ENCODE results near the gene DUSP22. TPM values are rescaled to one million over a fixed set of nuclear protein-coding genes. Genes with fewer than 3 reads are reported as not detected.

The DUSP22 gene
- total RNA-seq, 1 donor from 2014 or later = 25.3 TPM

GRCh38 chr6:337805-338368, 45.6 kb downstream of the DUSP22 start:
- no peak for DNase-seq (ENCODE audit: low read depth, low spot score)

DNA sequence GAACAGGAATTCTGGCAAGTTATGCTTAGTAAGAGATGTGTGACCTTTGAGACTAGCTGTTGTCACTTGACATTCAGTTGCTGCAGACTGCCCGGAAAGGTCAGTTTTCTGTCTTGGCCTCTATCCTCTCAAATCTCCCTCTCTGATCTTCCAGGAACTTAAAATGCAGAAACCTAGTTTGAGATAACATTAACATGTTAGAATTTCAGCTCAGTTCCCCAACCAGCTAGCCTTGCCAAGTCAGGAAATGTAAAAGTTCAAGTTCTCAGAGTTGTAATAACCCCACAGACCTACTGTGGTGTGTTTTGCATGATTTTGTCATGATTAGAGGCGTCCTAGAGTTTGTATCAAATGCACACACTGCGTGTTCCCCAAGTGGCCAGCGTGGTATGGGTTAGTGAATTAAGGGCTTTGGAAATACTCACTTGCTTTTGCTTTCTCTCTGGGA, 46.6 kb downstream of the DUSP22 start:
- DNase-seq (ENCODE audit: low read depth, low spot score) = no peak

- no peak for DNase-seq (ENCODE audit: low read depth, low spot score)
Measured at GRCh38 chr6:339480-339879, 47.2 kb downstream of the DUSP22 start.

DNA sequence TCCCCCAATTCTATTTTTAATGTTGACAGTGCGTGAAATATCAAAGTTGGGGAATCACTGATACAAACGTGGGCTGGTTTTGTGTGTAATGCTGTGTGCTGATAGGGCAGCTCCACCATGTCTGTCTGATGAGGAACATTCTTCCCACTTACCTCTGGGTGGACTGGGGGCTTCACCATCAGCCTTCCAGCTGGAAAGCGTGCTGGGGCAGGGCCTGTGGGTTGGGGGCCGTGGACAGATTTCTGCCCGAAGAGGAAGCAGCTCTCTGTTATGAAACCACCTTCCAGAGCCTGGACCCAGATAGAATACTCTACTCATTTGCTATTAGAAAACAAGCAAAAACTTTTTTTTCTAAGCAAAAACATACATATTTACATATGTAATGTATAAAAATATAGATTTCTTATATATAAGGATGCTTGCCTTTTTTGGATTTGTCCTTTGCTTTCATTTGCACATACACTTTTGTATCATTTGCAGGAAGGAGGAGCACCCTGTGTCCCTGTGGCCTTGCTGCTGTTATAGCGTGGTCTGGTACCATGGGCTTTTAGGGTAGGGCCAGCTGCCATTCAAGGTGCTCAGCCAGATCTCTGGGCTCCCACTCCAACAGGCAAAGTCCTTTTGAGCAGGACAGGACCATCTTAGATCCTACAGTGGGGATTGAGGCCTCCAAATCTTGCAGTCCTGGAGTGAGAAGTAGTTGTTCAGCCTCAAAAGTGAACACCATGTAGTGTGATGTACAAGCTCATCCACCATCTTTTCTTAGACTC, 48.1 kb downstream of the DUSP22 start:
- DNase-seq (ENCODE audit: low read depth, low spot score) = no peak

GRCh38 chr6:340991-341827, 48.9 kb downstream of the DUSP22 start:
- no peak for DNase-seq (ENCODE audit: low read depth, low spot score)

- DNase-seq (ENCODE audit: low read depth, low spot score) = no peak
Measured at GRCh38 chr6:341914-342831, 49.9 kb downstream of the DUSP22 start.

DNA sequence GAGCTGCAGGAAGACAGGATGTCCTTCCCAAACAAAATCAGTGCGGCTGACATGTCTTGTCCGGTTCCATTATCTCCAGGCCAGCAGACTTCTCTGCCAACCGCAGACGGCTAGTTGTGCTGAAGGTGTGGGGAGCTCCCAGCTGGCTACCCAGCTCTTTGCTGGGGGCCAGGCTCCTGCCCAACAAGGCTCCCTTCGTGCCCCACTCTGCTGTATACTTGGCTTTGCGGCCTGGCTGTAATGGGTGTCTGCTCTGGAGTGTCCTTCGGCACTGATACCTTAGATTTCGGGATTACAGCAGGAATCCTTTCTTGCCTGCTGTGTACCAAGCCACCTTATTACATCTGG, 50.5 kb downstream of the DUSP22 start:
- no peak for DNase-seq (ENCODE audit: low read depth, low spot score)

DNA sequence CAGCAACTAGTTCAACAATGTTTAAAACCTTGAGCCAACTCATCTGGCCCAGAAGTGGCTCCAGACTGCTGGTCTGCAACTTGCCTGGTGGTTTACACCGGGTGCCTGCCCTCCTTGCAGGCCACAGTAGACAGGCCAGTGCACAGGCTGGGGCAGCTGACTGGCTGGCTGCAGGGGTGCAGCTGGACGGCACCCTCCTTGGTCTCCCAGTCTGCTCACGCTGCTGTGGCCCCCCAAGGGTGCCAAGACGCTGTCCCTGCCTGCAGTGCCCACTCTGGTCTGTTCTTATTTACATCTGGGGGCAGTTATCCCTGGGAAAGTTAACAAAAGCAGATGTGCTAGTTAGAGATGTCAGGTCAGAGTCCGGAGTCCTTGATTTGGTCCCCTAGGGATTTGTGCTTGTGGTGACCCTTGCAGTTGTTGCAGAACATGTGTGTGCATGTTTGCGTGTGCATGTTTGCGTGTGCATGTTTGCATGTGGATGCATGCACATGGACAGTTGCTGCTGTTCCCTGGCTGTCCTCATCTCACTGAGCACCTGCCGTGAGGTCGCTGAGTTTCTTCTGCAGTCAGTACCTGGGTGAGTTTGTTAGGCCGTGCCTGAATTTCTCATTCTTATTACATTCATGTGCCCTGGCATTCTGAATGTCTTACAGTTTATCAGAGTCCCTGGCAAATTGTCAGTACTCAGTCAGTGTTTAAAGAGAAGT, 51.1 kb downstream of the DUSP22 start:
- DNase-seq (ENCODE audit: low read depth, low spot score) = no peak

GRCh38 chr6:343960-344815, 51.9 kb downstream of the DUSP22 start:
- DNase-seq (ENCODE audit: low read depth, low spot score) = no peak

DNA sequence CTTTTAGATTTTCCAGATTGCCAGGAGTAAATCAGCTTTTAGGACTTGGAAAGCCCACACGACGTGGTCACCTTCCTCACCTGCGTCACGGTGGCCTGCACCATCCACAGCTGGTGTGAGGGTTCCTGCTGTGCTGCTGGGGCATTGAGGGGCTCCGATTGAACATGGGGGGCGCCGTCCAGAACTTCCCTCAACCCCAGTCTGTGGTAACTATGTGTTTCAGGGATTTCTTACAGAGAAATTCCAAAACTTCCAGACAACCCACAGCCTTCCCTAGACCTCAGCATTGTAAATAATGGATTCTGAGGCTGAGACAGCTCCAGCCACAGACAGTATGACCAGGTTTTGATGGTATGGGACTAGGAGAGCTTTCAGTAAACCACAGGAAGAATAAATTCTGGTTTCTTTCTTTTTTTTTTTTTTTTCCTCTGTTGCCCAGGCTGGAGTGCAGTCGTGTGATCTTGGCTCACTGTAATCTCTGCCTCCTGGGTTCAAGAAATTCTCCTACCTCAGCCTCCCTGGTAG, 52.6 kb downstream of the DUSP22 start:
- no peak for DNase-seq (ENCODE audit: low read depth, low spot score)

GRCh38 chr6:345747-346385, 53.6 kb downstream of the DUSP22 start:
- no peak for DNase-seq (ENCODE audit: low read depth, low spot score)

- DNase-seq (ENCODE audit: low read depth, low spot score) = no peak
Measured at GRCh38 chr6:346386-347030, 54.2 kb downstream of the DUSP22 start.

DNA sequence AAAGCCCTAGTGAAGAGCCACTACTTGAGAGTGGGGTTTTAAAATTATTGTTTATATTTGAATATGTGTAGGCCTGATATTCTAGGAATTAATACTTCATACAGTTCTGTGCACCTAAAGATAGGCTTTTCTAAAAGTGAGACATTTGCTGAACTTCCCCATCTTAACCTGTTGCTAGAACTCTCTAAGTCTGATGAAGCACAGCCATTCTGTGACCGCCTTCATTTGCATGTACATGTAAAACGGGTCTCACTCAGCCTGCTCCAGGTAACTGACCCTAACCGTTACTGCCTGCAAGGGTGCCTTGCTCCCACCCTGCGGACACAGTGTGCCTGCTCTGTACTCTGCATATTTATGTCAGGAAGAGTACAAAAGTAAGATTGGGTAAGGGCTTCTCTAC, 54.9 kb downstream of the DUSP22 start:
- no peak for DNase-seq (ENCODE audit: low read depth, low spot score)

GRCh38 chr6:347951-348859, 55.9 kb downstream of the DUSP22 start:
- no peak for DNase-seq (ENCODE audit: low read depth, low spot score)

GRCh38 chr6:348860-349396, 56.6 kb downstream of the DUSP22 start:
- no peak for DNase-seq (ENCODE audit: low read depth, low spot score)

- DNase-seq (ENCODE audit: low read depth, low spot score) = no peak
Measured at GRCh38 chr6:349491-349921, 57.2 kb downstream of the DUSP22 start.

DNA sequence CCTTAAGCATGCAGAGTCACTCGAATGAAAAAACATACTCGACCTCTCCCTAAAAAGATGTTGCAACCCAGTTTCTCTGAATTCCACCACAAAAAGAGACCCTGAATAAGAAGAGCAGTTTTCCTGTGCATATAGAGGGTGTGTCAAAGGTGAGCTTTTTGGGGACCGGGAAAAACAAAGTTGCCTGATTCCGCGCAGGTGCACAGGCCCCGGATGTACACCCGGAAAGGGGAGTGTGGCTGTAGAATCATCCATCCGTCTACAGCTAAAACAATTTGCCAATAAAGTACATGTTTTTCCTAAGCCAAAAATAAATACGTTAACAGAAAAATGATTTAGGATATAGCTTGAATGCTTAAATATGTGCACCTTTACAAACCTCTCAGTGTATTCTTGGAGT, 58.1 kb downstream of the DUSP22 start:
- no peak for DNase-seq (ENCODE audit: low read depth, low spot score)

Measured in pulmonary artery endothelial cell (primary cell).